GM12878 (cell line): ENCODE data around the gene LRRC47.

Source experiments
- ATF3 ChIP-seq: IDR thresholded peaks from 2 replicates; pipeline ENCODE4 v1.6.1; 2011; ENCODE audit warnings: low read depth, mild to moderate bottlenecking, low read length, moderate library complexity, borderline replicate concordance; ENCODE audit errors: extremely low read depth
- CTCF ChIP-seq, 3 experiments: IDR thresholded peaks in 2 of 3; conservative IDR thresholded peaks in 1 of 3; 2 replicates each; pipeline ENCODE4 v1.5.1; 2011; ENCODE audit warnings: low read depth in 3 of 3, low read length in 3 of 3, mild to moderate bottlenecking in 3 of 3, control low read depth in 2 of 3, moderate library complexity in 2 of 3, inconsistent platforms in 1 of 3, mixed read lengths in 1 of 3; ENCODE audit not compliant: control insufficient read depth in 2 of 3, insufficient read depth in 1 of 3; ENCODE audit errors: extremely low read depth in 1 of 3
- EP300 ChIP-seq, 2 experiments: fragments of 150-350 bp in 1 of 2; IDR thresholded peaks; 2 replicates each; pipeline ENCODE4 v1.6.1; 2011 to 2012; ENCODE audit warnings: low read depth in 2 of 2, low read length in 2 of 2, borderline replicate concordance in 1 of 2, improper control_type of control experiment in 1 of 2, inconsistent platforms in 1 of 2; ENCODE audit not compliant: control insufficient read depth in 1 of 2
- EZH2 ChIP-seq: IDR thresholded peaks from 2 replicates; pipeline ENCODE4 v1.6.1; 2012; ENCODE audit warnings: low read depth, mild to moderate bottlenecking, control low read depth, inconsistent platforms, low read length, borderline replicate concordance; ENCODE audit not compliant: control insufficient read depth
- JUND ChIP-seq: IDR thresholded peaks from 2 replicates; pipeline ENCODE4 v1.6.1; 2012; ENCODE audit warnings: low read depth, mild to moderate bottlenecking, low read length, improper control_type of control experiment, moderate library complexity
- PAX5 ChIP-seq: IDR thresholded peaks from 2 replicates; pipeline ENCODE4 v1.6.1; 2011; ENCODE audit warnings: low read depth, low read length, borderline replicate concordance
- POLR2A ChIP-seq: IDR thresholded peaks from 2 replicates; pipeline ENCODE4 v1.6.1; 2011; ENCODE audit warnings: low read depth, mild to moderate bottlenecking, low read length
- RCOR1 ChIP-seq: conservative IDR thresholded peaks from 2 replicates; pipeline ENCODE4 v1.6.1; 2012; ENCODE audit warnings: low read depth, low read length, improper control_type of control experiment
- TCF7 ChIP-seq: IDR thresholded peaks from 2 replicates; pipeline ENCODE4 v1.6.1; 2014; ENCODE audit warnings: antibody characterized with exemption, borderline replicate concordance
- ZBTB40 ChIP-seq: fragments of 450-650 bp; IDR thresholded peaks from 2 replicates; pipeline ENCODE4 v1.6.1; 2016; ENCODE audit warnings: mild to moderate bottlenecking, moderate library complexity, borderline replicate concordance
- ZNF622 ChIP-seq: fragments of 450-650 bp; IDR thresholded peaks from 2 replicates; pipeline ENCODE4 v1.6.1; 2017; ENCODE audit warnings: mild to moderate bottlenecking, inconsistent platforms

GRCh38 chr1:3745590-3746381 is 50.5 kb downstream of the LRRC47 start:
- TF ChIP-seq ZBTB40 (no peak), EP300 (IDR thresholded peaks at IDR 0.05; ENCODE audit: borderline replicate concordance in 1 of 2, control insufficient read depth in 1 of 2, low read depth in 2 of 2, low read length in 2 of 2) (no peak), CTCF (IDR thresholded peaks at IDR 0.05 in 2 of 3, conservative IDR thresholded peaks at IDR 0.05 in 1 of 3; ENCODE audit: control insufficient read depth in 2 of 3, extremely low read depth in 1 of 3, insufficient read depth in 1 of 3, low read depth in 3 of 3, low read length in 3 of 3) (no peak), PAX5 (no peak), RCOR1 (no peak), EZH2 (no peak), ZNF622 (no peak), ATF3 (no peak), POLR2A (no peak), JUND (no peak), TCF7 (no peak)
